Measurements from ENCODE around the gene LORICRIN. TPM values are rescaled to one million over a fixed set of nuclear protein-coding genes. Genes with fewer than 3 reads are reported as not detected.

Gene LORICRIN
- polyA plus RNA-seq, 1 donor from 2014 or later = not detected

GRCh38 chr1:153262070-153262366, 2.5 kb downstream of the LORICRIN start:
- H3K27me3 Mint-ChIP-seq = peaks cover 36% of the 10 kb centered on the region
- peaks cover 0 to 3% (median 0%) of the 10 kb centered on the region in 3 donors for H3K9me3 Mint-ChIP-seq
- H3K4me1 Mint-ChIP-seq = peaks cover 19 to 21% (median 20%) of the 10 kb centered on the region in 3 donors
- H3K27ac Mint-ChIP-seq = peak overlapping the region in 2 of 3 donors; percentile 9 to 60
- H3K4me3 Mint-ChIP-seq = peak overlapping the region; percentile 53 to 80 (median 74)
- H3K36me3 Mint-ChIP-seq = no peaks in the 10 kb centered on the region

GRCh38 chr1:153262462-153263157, 3.1 kb downstream of the LORICRIN start:
- Mint-ChIP-seq H3K36me3 (no peaks in the 10 kb centered on the region), H3K9me3 (peaks cover 0 to 3% (median 0%) of the 10 kb centered on the region in 3 donors), H3K27ac (peak overlapping the region in 2 of 3 donors; percentile 1 to 3), H3K4me1 (peaks cover 19 to 21% (median 20%) of the 10 kb centered on the region in 3 donors), H3K27me3 (peaks cover 36% of the 10 kb centered on the region), H3K4me3 (peak overlapping the region; percentile 53 to 80 (median 74))

GRCh38 chr1:153265457-153265856, 6.0 kb downstream of the LORICRIN start:
- H3K9me3 Mint-ChIP-seq = peaks cover 0 to 3% (median 0%) of the 10 kb centered on the region in 3 donors
- peaks cover 30% of the 10 kb centered on the region for H3K27me3 Mint-ChIP-seq
- H3K36me3 Mint-ChIP-seq = no peaks in the 10 kb centered on the region
- peaks cover 17 to 18% (median 17%) of the 10 kb centered on the region in 3 donors for H3K4me1 Mint-ChIP-seq
- H3K4me3 Mint-ChIP-seq = no peak overlapping the region
- no peak overlapping the region for H3K27ac Mint-ChIP-seq

- no peaks in the 10 kb centered on the region for H3K36me3 Mint-ChIP-seq
Measured at GRCh38 chr1:153271711-153272110, 12.2 kb downstream of the LORICRIN start.

GRCh38 chr1:153272186-153272585, 12.7 kb downstream of the LORICRIN start:
- Mint-ChIP-seq H3K27me3 (peaks cover 3% of the 10 kb centered on the region), H3K4me1 (no peaks in the 10 kb centered on the region)

More at GRCh38 chr1:153271711-153272110, 12.2 kb downstream of the LORICRIN start:
- H3K4me1 Mint-ChIP-seq = no peaks in the 10 kb centered on the region
- H3K27ac Mint-ChIP-seq = no peak overlapping the region
- no peak overlapping the region for H3K4me3 Mint-ChIP-seq
- peaks cover 3% of the 10 kb centered on the region for H3K27me3 Mint-ChIP-seq
- H3K9me3 Mint-ChIP-seq = peaks cover 0 to 2% (median 0%) of the 10 kb centered on the region in 3 donors

GRCh38 chr1:153277852-153278251, 18.4 kb downstream of the LORICRIN start:
- H3K4me3 Mint-ChIP-seq = no peak overlapping the region
- no peaks in the 10 kb centered on the region for H3K4me1 Mint-ChIP-seq
- H3K27ac Mint-ChIP-seq = no peak overlapping the region
- peaks cover 10% of the 10 kb centered on the region for H3K27me3 Mint-ChIP-seq
- H3K9me3 Mint-ChIP-seq = no peaks in the 10 kb centered on the region
- no peaks in the 10 kb centered on the region for H3K36me3 Mint-ChIP-seq

More at GRCh38 chr1:153272186-153272585, 12.7 kb downstream of the LORICRIN start:
- no peaks in the 10 kb centered on the region for H3K36me3 Mint-ChIP-seq
- H3K4me3 Mint-ChIP-seq = no peak overlapping the region
- no peaks in the 10 kb centered on the region for H3K9me3 Mint-ChIP-seq
- H3K27ac Mint-ChIP-seq = no peak overlapping the region

- Mint-ChIP-seq H3K36me3 (peaks cover 1% of the 10 kb centered on the region), H3K9me3 (peaks cover 0 to 2% (median 0%) of the 10 kb centered on the region in 3 donors), H3K27me3 (peaks cover 10% of the 10 kb centered on the region), H3K4me1 (peaks cover 5 to 23% (median 18%) of the 10 kb centered on the region in 3 donors), H3K4me3 (no peak overlapping the region), H3K27ac (no peak overlapping the region)
Measured at GRCh38 chr1:153288634-153289275, 29.3 kb downstream of the LORICRIN start.

- Mint-ChIP-seq H3K4me1 (peaks cover 19 to 41% (median 28%) of the 10 kb centered on the region in 3 donors), H3K36me3 (peaks cover 1% of the 10 kb centered on the region), H3K4me3 (peak overlapping the region in 1 of 4 donors; percentile 41), H3K9me3 (peaks cover 0 to 2% (median 0%) of the 10 kb centered on the region in 3 donors), H3K27me3 (peaks cover 19% of the 10 kb centered on the region), H3K27ac (no peak overlapping the region)
Measured at GRCh38 chr1:153291514-153291913, 32.0 kb downstream of the LORICRIN start.

- peaks cover 1% of the 10 kb centered on the region for H3K36me3 Mint-ChIP-seq
- H3K27ac Mint-ChIP-seq = no peak overlapping the region
- H3K4me1 Mint-ChIP-seq = peaks cover 19 to 44% (median 33%) of the 10 kb centered on the region in 3 donors
- peak overlapping the region in 1 of 4 donors; percentile 82 for H3K4me3 Mint-ChIP-seq
- peaks cover 0 to 2% (median 0%) of the 10 kb centered on the region in 3 donors for H3K9me3 Mint-ChIP-seq
- peaks cover 19% of the 10 kb centered on the region for H3K27me3 Mint-ChIP-seq
Measured at GRCh38 chr1:153292185-153292584, 32.7 kb downstream of the LORICRIN start.

- H3K27me3 Mint-ChIP-seq = peaks cover 19% of the 10 kb centered on the region
- peaks cover 1% of the 10 kb centered on the region for H3K36me3 Mint-ChIP-seq
- H3K9me3 Mint-ChIP-seq = peaks cover 0 to 2% (median 0%) of the 10 kb centered on the region in 3 donors
- no peak overlapping the region for H3K27ac Mint-ChIP-seq
- H3K4me1 Mint-ChIP-seq = peaks cover 19 to 46% (median 33%) of the 10 kb centered on the region in 3 donors
- H3K4me3 Mint-ChIP-seq = peak overlapping the region in 2 of 4 donors; percentile 79 to 82
Measured at GRCh38 chr1:153292740-153293479, 33.4 kb downstream of the LORICRIN start.

- peak overlapping the region in 2 of 4 donors; percentile 41 to 81 for H3K4me3 Mint-ChIP-seq
- H3K27ac Mint-ChIP-seq = peak overlapping the region in 1 of 3 donors; percentile 75
- H3K27me3 Mint-ChIP-seq = peaks cover 17% of the 10 kb centered on the region
- H3K9me3 Mint-ChIP-seq = peaks cover 0 to 2% (median 0%) of the 10 kb centered on the region in 3 donors
- peaks cover 19 to 46% (median 30%) of the 10 kb centered on the region in 3 donors for H3K4me1 Mint-ChIP-seq
- peaks cover 1% of the 10 kb centered on the region for H3K36me3 Mint-ChIP-seq
Measured at GRCh38 chr1:153293480-153293775, 33.9 kb downstream of the LORICRIN start.

- peaks cover 1% of the 10 kb centered on the region for H3K36me3 Mint-ChIP-seq
- peaks cover 19 to 46% (median 30%) of the 10 kb centered on the region in 3 donors for H3K4me1 Mint-ChIP-seq
- peak overlapping the region in 2 of 4 donors; percentile 79 to 81 for H3K4me3 Mint-ChIP-seq
- H3K27me3 Mint-ChIP-seq = peaks cover 17% of the 10 kb centered on the region
- peaks cover 0 to 2% (median 0%) of the 10 kb centered on the region in 3 donors for H3K9me3 Mint-ChIP-seq
- no peak overlapping the region for H3K27ac Mint-ChIP-seq
Measured at GRCh38 chr1:153293851-153294250, 34.4 kb downstream of the LORICRIN start.

- Mint-ChIP-seq H3K27ac (no peak overlapping the region), H3K36me3 (peaks cover 1% of the 10 kb centered on the region), H3K9me3 (no peaks in the 10 kb centered on the region), H3K27me3 (no peaks in the 10 kb centered on the region), H3K4me3 (no peak overlapping the region), H3K4me1 (peaks cover 0 to 2% (median 0%) of the 10 kb centered on the region in 3 donors)
Measured at GRCh38 chr1:153302308-153302707, 42.8 kb downstream of the LORICRIN start.

GRCh38 chr1:153305682-153306081, 46.2 kb downstream of the LORICRIN start:
- H3K27me3 Mint-ChIP-seq = peaks cover 6% of the 10 kb centered on the region
- H3K27ac Mint-ChIP-seq = no peak overlapping the region
- H3K36me3 Mint-ChIP-seq = peaks cover 2% of the 10 kb centered on the region
- no peak overlapping the region for H3K4me3 Mint-ChIP-seq
- H3K9me3 Mint-ChIP-seq = no peaks in the 10 kb centered on the region
- peaks cover 0 to 2% (median 0%) of the 10 kb centered on the region in 3 donors for H3K4me1 Mint-ChIP-seq
